NCI-H1417 treated with DMSO at 0.1 percent for 48 hours (cell line): ENCODE data around the gene TSKU.
"Not testable (repeated sequence)": the region's sequence is repeated elsewhere in the genome, so short reads cannot be mapped to it uniquely, and the experiment has no call there.

Experiments used
- DNase-seq: peaks from one replicate; lab custom pipeline; 2025; lab: John Stamatoyannopoulos, UW

Gene TSKU

DNA sequence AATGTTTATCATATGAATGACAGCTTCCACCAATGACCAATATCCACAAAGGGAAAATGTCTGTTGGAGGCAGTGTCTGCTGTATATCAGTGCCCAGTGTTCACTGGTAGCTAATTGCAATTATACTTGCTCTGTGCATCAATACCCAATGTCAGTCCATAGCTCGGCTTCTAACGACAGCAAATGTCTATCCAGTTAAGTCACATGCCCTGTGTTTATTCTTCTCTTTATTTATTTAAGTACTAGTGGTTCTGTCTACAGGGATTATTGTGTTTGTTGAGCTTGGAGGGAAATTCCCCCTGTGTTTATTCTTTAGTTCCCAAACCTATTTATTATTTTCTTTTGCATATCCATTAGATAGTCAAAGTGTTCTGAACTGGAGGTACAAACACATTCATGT, 18.6 kb downstream of the TSKU start:
- peak; percentile 9 for DNase-seq

DNA sequence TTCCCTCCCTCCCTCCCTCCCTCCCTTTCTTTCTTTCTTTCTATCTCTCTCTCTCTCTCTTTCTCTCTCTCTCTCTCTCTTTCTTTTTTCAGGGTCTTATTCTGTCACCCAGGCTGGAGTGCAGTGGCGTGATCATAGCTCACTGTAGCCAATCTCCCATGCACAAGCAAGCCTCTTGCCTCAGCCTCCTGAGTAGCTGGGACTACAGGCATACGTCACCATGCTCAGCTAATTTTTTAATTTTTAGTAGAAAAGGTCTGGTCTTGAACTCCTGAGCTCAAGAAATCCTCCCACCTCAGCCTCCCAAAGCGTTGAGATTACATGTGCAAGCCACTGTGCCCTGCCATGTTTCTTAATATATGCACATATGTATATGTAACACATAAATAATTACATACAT, 19.0 kb downstream of the TSKU start:
- DNase-seq: no peak

DNA sequence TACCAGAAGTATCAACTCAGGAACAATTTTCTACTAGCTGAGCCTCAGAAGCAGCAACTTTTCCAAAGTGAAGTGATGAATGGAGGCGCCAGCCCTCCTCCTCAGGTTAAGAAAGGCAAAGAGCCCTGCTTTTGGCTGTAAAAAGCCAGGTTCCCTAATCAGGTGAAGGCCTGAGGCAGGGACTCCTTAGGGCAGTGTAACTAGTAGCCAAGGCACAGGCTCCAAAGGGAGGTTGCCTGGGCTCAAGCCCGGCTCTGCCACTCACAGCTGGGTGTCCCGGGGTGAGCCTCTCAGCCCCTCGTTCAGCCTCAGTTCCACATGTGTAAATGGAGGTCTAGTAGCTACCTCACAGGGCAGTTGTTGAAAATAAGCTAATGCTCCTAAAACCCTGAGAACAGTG, 19.5 kb downstream of the TSKU start:
- no peak for DNase-seq

DNA sequence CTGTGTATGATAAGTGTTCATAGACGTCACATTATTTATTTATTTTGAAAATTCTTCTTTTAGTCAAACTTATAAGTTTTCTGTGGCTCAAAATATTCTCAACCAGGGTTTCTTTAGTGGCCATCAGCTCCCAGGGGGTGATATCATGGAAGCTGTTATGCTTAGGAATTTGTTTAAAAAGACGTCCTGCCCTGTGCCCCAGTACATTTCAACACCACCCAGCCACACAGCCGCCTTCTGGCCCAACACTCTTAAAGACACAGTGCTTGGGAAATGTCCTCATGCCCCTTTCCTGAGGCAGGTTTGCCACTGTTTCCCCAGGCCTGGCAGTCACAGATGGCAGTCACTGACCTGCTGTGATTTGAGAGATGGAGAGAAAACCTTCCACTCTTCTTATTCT, 19.9 kb downstream of the TSKU start:
- DNase-seq: no peak

DNA sequence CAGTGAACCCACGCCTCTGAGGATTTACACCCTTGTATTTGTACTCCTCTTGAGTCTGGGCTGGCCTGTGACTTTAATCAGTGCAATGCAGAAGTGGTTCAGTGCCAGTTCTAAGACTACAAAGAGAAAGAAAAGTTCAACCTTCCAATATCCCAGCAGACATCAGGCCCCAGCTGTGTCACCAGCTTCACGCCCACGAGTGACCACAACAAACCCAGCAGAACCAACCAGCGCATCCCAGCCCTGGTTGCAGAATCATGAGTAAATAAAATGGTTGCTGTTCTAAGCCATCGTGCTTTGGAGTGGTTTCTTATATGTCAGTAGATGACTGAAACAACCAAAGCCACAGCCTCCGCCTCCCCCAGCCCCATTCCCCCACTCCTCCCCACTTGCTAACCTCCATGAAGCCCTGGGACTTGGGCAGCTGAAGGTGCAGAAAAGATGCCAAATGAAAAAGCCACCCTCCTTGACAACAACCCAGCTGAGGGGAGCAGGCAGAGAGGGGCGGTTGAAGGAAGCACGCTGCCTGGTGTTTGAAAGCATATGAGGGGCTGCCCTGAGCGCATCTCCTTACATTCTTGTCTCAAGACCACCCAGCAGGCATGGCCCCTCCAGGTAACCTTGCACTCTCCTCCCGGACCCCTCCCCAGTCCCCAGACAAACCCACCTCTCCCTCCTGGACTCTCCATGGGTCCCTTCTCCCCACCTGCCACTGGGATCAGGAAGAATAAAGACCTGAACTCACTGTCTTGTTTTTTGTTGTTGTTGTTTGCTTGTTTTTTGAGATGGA, 20.9 kb downstream of the TSKU start:
- no peak for DNase-seq

DNA sequence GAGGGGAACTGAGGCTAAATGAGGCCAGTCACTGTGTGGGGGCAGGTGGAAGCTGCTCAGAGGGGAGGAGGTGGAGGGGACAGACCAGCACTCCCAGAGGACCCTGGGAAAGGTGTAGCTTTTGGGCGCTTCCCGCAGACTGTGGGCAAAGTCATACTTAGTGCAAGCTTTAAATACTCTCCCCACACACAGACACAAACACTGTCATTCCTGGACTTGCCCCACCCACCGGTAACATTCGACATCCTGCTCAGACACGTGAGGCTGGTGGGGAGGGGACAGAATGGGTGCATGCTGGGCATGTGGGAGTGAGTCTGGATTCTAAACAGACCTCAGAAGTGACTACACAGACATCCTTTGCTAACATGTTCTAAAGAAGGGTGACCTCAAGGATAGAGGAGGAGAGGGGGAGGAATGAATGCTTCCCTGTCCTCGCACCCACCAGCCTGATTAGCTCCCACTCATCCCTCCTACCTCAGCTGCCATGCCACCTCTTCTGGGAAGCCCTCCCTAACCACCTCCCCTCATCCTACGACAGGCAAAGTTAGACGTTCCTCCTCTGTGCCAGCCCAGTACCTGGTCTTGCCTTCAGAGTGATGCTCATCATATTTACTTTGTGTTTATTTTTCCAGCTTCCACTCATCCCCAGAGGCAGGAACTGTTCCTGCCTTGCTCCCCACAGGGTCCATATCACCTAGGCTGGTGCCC, 22.2 kb downstream of the TSKU start:
- no peak for DNase-seq

DNA sequence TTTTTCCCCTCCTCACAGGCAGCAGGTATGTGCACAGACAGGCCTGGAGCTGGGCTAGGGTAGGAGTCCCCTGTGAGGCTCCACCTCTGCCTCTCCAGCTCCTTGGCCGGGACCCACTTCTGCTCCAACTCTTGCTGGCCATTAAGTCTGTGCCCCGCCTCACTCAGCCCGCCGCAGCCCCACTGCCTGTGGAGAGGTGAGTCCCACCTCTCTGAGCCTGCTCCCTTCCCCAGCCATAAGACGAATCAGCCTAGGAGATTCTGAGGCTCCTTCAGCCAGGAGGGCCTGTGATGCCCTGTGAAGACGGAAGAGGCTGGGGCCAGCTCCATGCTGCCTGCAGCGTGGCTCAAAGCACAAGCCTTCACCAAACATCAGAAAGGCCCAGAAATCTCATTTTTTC, 23.0 kb downstream of the TSKU start:
- no peak for DNase-seq

DNA sequence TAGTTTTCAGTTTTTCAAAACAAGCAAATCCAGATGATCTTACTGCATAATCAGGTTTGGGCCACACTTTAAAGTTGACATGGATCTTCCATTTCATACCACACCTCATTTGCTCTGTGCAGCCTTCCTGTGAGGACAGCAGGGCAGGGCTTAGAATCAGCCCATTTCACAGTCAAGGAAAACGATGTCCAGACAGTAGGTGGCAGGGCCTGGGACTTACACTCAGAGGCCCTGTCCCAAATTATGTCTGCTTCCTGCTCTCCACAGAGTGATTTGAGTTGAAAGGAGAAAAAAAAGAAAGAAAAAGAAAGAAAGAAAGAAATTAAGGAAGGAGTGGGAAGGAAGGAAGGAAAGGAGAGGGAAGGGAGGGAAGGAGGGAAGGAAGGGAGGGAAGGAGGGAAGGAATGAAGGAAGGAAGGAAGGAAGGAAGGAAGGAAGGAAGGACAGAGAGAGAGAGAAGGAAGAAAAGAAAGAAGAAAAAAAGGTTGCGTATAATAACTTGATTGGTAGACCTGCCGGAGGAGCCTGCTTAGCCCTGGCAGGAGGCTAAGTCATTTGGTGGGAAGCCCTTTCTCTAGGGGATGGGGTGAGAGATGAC, 23.6 kb downstream of the TSKU start:
- DNase-seq: no peak

DNA sequence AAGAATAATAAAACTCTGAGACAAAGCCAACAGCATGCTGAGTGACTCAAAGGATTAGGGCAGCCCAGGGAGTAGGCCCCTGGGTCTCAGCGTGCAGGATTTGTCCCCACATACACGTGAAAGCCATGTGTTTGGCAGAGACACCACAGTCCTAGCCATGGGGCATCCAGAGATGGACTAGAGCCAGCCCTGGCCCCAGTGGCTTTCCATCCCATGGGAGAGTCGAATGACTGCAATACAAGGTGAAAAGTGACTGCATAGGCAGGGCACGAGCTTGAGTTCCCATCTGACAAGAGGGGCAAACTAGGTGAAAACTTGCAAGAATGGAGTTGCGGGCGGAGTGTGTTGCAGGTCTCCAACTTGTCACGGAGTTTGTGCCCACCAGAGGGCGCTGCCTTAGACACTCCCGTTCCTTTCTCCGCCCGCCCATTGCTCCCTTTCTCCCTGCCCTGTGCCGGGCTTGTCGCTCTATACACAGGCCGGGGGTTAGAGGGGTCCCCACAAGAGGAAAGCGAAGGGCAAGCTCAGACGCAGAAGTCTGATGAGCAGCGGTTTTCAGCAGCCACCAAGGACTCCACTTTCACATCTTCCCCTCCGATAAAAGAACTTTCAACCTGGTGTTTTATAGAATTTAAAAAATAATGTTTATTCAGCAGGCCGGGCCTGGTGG, 24.2 kb downstream of the TSKU start:
- DNase-seq: no peak

DNA sequence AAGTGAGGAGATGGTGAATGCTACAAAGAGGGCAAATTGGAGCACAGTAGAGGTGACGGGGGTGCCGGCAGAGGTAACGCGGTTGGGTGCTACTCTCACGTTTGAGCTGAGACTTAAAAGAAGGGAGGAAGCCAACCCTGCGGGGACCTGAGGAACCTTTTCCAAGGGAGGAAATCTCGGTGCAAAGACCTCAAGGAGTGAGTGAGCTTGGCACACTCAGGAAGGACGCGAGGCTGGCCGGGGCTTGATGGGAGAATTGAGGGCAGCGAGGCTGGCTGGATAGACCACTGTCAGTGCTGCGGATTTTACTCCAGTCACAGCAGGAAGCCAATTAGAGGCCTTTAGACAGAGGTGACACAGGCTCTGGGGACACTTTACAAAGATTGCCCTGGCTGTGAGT, 25.0 kb downstream of the TSKU start:
- no peak for DNase-seq

DNA sequence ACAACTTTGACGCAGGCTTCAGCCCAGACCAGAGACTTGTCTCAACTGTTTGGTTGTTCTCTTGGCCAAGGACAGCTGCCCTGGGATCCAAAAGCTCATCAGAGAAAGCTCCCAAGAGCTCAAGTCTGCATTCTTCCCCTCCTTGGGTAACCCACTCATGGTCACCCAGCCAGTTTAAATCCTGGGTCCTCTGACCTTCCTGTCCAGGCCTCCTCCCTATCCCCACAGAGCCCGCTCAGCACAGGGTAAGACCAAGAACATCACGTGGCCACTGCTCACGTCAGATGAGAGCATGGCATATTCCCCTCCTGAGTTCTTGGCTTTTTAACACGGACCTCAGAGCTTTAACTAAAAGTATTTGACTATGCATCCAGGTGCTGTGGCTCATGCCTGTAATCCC, 25.8 kb downstream of the TSKU start:
- DNase-seq: no peak

DNA sequence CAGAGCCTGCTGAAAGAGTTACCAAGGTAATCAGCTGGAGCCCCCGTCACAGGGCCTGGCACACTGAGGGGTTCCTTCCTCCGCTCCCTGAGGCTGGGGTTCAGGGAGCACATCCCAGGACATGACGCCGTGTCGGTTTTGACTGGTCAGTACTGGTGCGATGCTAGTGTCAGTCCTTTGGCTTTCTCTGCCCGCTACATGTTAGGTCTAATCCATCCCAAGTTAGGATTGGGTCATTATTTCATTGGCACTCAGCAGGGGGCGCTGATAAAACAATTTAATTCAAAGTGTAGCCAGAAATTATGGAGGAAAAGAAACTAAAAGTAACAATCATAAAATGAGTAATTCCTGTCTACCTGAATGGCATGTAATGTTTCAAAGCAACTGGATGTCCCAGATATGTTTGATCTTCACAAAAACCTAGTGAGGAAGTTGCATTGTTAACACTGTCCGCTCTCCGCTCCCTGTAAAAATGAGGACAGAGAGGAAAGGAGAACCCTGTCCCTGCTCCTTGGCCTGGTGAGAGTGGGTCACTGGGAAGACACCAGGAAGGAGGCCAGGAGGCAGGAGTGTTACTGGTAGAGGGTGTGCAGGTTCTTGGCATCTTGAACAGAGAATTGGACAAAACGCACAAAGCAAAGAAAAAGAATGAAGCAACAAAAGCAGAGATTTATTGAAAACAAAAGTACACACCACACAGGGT, 27.1 kb downstream of the TSKU start:
- DNase-seq: no peak

DNA sequence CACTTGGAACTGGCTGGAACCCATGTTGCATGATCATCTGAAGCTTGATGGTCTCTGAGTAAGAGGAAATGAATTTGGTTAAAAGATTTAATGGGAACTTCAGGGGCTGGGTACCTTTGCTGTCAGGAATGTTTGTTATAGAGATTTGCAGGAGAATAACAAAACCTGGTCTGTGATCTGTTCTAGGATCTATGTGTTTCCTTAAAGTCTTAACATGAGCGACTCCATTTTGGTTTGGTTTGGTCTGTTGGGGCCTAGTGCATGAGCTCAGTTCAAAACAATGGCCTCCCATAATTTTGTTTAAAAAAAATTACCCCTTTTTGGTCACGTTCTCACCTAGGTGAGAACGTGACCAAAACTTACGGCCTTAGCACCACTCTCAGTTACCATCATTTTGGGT, 28.1 kb downstream of the TSKU start:
- no peak for DNase-seq

DNA sequence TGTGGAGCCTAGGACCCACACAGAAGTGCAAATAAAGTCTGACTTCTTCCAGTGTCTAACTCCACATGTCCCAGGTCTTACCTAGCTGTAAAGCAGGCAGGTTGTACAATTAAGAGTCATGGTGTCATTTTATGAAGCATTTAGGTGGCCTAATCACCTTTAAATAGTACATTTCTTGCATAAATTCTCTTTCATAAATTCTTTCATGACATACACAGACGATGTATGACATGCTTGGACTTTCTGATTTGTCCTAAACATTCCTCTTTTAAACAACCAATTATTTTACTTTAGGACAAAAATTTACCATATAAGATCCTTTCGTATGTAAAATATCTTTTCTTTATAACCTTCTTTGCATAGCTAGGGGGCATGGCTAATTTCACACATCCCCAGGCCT, 31.3 kb downstream of the TSKU start:
- DNase-seq: no peak

DNA sequence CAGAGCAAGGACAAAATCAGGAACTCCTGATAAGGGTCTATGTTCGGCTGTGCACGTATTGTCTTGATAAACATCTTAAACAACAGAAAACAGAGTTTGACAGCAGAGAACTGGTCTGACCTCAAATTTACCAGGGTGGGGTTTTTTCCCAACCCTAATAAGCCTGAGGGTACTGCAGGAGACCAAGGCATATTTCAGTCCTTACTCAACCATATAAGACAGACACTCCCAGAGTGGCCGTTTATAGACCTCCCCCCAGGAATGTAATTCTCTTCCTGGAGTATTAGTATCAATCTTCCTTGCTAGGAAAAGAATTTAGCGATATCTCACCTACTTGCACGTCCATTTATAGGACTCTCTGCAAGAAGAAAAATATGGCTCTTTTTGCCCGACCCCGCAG, 32.5 kb downstream of the TSKU start:
- not testable (repeated sequence) for DNase-seq

DNA sequence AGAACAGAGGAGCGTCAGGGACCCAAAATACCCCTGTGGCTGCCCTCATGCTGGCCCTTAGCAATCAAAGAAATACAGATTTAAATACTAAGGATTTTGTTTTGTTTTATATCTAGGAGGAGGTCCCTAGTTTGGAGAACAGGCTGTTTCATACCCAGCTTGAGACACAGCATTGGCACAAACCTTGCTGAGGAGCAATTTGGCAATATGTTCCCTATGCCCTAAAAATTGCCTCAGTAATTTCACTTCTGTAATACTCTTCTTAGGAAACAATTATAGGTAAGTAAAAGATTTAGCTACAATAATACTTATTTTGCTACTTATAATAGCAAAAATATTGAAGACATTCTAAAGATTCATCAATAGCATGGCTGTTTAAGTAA, 37.0 kb downstream of the TSKU start:
- DNase-seq: no peak

DNA sequence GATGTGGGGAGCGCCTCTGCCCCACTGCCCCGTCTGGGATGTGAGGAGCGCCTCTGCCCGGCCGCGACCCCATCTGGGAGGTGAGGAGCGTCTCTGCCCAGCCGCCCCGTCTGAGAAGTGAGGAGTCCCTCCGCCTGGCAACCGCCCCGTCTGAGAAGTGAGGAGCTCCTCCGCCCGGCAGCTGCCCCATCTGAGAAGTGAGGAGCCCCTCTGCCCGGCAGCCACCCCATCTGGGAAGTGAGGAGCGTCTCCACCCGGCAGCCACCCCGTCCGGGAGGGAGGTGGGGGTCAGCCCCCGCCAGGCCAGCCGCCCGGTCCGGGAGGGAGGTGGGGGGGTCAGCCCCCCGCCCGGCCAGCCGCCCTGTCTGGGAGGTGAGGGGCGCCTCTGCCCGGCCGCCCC, 38.2 kb downstream of the TSKU start:
- DNase-seq: not testable (repeated sequence)

DNA sequence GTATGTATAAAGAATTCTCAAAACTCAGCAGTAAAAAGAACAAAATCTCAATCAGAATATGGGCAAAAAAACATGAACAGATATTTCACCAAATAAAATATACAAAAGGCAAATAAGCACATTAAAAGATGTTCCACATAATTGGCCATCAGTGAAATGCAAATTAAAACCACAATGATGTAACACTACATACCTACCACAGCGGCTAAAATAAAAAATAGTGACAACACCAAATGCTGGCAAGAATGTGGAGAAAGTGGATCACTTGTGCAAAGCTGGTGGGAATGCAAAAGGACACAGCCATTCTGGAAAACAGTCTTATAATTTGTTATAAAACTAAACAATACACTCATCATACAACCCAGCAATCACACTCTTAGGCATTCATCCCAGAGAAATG, 39.2 kb downstream of the TSKU start:
- no peak for DNase-seq

DNA sequence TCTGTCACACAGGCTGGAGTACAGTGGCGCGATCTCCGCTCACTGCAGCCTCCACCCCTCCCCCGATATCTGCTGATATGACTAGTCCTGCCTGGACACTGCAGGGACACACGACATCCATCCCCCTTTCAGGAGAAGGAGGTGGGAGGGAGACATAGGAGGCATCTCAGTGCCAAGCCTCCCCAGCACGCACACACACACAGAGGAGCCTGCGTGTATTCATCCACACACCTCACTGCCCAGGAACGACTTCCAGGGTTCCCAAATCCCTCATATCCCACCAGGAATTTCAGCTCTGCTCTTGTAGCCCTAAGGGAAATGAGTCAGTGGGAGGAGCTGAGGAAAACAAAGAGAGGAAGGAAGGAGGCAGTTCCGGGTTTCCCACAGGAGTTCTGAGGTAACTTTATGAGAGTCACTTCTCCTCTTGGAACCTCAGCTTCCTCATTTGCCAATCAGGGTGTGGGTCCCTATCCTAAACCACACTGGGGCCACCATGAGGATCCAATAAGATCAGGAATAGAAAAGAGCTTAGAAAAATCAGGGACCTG, 40.4 kb downstream of the TSKU start:
- no peak for DNase-seq

DNA sequence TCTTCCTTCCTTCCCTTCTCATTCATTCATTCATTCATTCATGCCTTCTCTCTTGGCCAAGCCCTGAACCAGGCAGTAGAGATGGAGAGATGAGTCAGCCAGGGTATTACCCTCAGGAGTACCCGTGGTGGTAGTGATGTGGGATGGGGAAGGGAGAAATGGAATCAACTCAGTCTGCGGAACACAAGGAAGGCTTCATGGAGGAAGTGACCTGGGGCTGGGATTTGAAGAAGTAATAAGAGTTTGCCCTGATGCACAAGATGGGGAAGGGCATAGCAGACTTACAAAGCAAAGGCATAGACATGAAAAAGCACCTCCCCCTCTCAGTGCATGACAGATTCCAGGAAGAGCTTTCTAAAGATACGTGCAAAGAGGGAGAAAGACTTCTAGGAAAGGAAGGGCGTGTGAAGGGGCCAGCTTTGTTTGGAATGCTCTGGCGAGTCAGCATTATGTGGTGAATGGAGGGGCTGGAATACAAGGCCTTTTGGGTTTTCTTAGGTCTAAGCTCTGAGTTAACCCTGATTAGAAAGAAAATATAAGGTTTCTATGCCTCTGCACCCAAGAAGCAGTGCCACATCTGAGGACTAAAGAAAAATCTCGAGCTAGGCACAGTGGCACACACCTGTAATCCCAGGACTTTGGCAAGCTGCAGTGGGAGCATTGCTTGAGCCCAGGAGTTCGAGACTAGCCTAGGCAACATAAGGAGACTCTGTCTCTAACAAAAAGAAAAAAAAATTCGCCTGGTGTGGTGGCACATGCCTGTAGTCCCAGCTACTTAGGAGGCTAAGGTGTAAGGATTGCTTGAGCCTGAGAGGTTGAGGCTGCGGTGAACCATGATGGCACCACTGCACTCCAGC, 41.2 kb downstream of the TSKU start:
- no peak for DNase-seq
